Non-pigmented ciliary epithelial cell (primary cell): Measurements from ENCODE around the gene FUT2.
"Not testable (repeated sequence)": the region's sequence is repeated elsewhere in the genome, so short reads cannot be mapped to it uniquely, and the experiment has no call there.

ENCODE experiments used
- DNase-seq: peaks from one replicate; pipeline ENCODE4 v3.0.0-alpha.2; 2010; ENCODE audit warnings: low read depth

The FUT2 gene

DNA sequence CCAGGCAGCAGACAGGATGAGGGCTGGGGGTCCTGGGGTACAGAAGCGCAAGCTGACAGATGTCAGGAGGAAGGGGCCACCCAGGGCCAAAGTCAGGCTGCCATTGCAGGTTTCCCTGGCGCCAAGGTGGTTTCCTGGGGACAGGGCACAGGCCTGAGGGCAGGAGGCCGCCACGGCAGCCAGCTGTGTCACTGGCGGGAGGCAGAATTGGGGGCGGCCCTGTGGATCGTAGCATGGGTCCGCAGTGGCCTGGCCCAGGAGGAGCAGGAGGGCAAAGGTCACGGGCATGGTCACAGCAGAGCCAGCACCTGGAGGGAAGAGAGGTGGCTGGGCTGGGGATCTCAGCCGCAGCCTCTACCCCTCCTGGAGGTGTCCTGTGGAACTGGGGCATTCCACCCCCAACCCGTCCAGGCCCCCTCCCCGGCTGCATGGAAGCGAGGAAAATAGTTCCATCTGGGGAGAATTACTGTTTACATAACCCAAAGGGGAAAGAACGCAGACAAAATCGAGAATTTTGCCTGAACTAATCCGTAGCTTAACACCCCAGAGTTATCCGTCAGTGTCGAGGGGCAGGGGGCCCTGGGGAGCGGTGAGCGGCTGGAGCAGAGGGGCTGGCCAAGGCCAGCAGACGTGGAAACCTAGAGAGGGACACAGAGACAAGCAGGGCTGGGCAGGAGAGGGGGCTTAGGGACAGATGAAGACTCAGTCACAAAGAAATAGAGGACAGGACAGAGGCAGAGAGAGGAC is 24.9 kb upstream of the FUT2 start:
- DNase-seq, result no peak

DNA sequence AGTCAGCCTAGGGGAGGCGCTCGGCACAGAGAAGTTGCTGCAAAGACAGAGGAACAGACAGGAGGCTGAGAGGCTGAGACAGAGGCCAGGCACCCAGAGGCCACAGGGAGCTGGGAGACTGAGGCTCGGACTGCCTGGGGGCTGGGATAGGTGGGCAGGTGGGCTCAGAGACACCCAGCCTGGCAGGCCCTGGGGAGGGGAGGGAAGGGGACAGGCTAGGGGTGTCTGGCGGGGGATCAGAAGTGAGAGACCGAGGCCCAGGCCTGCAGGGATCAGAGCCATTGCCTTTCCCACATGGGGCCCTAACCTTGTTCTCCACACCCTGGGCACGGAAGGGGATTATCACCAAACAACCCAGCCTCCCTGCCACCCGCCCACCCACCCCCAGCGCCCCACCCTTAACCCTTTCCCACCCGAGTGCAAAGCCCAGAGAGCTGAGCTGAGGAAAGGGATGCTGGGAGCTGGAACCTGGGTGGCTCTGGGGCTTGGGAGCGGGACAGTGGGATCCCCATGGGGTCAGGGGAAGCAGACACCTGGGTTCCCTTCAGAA is 24.2 kb upstream of the FUT2 start:
- DNase-seq, result no peak

DNA sequence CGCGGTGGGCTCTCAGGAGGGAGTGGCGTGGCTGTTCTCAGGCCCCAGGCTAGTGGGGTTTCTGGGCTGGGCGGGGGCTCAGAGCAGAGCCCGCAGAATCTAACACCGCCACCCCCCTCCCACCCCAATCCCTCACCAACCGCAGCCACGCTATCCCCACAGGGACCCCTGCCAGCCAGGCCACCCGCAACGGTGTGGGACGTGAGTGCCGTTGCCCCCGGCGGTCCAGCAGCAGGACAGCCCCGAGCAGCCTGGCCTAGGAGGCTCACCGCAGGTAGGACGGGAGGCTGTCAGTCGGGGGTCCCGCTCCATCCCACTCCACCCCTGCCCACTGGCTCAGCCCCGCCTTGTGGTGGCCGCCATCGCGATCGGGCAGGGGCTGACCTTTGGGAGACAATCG is 22.8 kb upstream of the FUT2 start, which contains the start of gene NTN5:
TSS of gene NTN5 (minus strand) at position 24 of the 400 bp plus-strand sequence. CDS start 2,031 bp downstream, outside the sequence.
- DNase-seq, result no peak

DNA sequence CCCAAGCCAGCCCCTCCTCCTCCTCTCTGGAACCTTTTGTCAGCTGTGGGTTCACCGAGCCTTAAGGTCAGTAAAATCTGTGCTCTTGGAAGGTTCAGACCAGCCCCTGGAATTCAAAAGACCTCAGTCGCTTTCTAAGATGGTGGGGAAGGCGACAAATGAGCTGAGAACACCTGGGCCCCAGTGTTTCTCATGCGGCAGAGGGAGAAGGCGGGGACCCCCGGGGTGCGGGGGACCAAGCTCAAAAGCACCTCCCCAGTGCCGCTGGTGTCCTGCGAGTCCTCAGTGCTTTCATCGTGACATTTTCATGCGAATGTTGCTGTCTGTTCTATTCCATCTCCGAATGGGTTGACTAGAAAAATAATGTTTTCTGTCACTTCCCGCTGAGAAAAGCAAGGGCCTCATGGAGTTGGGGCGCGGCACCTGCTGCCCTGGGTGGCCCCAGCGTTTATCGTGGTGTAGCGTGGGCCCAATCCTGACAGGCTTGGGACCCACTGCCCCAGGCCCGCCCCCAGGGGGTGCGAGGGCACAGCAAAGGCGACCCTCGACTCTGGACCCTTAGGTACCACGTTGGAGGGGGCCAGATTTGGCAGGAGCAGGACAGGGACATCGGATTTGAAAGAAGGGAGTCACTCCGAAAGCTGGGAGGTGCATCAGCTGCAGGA is 22.2 kb upstream of the FUT2 start:
- DNase-seq, result no peak

DNA sequence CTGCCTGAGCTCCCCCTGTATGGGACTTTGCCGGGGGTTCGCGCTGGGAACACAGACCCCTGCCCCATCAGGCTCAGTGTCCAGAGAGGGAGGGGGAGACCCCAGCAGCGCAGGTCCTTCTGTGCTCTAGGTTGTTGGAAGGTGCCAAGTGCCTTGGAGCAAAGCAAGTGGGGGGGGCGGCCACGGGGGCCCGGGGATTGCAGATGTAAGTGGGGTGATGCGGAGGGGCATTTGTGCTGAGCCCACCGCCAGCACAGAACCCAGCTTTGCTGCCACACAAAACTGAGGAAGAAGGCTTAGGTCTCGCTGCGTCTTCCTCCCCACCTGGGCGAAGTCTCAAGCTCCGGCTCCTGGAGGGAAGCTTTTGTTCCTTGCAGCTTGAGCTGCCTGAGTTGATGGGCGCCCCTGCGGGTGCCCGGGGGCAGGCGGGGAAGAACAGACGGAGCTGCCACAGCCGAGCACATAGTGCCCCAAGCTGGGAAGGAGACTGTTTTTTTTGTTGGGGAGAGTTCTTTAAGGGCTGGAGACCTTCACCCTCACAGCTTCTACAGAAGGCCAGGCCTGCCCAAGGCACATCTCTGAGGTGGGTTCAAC is 21.5 kb upstream of the FUT2 start:
- DNase-seq, result no peak

DNA sequence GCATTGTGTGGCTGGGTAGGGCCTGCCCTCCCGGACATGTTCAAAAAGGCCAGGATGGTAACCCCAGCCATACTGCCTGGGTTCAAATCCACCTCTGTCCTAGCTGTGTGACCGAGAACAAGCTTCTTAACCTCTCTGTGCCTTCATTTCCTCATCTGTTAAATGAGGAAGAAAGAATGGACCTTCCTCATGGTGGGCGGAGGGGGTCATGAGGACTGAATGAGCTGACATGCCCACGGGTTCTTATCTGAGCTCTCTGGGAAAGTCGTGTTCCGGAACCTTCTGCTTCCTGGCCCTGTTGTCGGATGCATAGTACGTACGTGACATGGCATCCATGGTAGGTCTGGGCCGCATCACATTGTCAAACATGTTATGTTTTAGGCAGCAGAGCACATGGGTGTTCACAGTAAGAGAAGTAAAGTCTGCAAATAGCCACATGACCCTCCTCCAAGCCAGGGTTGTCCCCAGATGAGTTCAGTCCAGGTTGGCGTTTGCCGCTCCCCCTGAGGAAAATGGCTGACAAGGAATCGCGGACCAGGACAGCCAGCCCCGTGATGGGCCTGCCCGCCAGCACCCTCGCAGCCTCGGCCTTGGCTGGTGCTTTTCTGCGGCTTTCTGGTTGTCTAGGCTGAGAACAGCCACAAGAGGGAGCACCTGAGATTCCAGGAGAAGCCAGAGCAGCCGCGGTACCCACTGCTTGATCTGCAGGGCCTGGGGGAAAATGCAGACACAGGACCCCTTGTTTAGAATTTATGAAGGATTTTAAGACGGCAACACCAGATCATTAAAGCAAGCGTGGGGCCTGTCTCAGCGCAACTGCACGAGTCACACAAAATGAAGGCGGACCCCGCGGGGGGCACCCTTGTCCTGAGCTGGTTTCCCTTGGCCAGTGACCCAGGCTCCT is 20.6 kb upstream of the FUT2 start:
- DNase-seq, result no peak

DNA sequence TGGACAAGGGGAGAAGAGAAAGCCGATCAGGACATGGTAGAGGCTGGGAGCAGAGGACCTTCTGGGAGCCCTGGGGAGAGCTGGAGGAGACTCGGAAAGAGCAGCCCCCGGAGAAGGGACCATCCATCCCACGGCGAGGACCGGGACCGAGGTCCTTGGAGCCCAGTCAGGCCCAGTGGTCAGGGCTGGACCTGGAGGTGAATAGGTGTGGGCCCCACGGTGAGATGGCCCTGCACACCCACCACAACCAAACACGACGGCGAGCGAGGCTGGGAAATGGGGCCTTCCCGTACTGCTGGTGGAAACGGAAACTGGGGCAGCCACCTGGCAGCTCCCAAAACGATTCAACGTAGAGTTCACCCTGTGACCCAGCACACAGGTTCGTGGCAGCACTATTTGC is 19.3 kb upstream of the FUT2 start:
- no peak for DNase-seq

DNA sequence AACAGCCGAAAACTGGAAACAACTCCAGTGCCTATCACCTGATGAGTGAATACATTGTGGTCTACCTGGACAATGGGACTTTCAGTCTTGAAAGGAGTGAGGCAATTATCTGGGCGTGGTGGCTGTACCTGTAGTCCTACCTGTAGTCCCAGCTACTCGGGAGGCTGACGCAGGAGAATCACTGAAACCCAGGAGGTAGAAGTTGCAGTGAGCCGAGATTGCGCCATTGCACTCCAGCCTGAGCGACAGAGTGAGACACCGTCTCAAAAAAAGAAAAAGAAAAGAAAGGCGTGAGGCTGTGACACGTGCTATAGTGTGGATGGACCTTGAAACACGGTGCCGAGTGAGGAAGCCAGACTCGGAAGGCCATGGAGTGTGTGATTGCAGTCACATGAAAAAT is 18.9 kb upstream of the FUT2 start:
- DNase-seq, result no peak

DNA sequence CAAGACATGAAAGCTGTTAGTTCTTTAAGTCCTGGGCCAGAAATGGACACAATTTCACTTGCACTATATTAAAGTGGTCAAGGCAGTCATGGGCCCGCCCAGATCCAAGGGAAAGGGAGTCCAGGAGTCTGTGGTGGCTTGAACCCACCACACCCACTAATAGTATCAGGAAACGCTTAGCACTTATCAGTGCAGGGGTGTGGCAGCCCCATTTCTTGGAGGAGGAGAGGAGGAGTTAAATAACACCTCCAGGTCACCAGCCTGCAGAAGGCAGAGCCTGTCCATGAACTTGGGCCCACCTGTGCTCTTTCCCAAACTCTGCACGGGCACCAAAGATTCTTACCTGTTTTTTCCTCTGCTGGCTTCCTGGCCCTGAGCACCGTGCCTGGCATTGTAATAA is 17.6 kb upstream of the FUT2 start:
- no peak for DNase-seq

DNA sequence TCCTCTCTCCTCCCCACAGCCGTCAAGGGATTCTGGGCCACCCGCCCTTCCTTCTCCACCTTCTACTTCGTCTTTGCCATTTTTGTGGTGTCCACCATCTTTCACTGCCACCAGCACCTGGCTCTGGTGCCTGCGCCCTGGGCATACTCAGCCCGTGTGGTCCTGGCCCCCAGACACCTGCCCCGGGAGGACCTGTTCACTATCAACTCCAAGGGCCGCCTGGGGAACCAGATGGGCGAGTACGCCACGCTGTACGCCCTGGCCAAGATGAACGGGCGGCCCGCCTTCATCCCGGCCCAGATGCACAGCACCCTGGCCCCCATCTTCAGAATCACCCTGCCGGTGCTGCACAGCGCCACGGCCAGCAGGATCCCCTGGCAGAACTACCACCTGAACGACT is 15.8 kb upstream of the FUT2 start:
- DNase-seq, result not testable (repeated sequence)

DNA sequence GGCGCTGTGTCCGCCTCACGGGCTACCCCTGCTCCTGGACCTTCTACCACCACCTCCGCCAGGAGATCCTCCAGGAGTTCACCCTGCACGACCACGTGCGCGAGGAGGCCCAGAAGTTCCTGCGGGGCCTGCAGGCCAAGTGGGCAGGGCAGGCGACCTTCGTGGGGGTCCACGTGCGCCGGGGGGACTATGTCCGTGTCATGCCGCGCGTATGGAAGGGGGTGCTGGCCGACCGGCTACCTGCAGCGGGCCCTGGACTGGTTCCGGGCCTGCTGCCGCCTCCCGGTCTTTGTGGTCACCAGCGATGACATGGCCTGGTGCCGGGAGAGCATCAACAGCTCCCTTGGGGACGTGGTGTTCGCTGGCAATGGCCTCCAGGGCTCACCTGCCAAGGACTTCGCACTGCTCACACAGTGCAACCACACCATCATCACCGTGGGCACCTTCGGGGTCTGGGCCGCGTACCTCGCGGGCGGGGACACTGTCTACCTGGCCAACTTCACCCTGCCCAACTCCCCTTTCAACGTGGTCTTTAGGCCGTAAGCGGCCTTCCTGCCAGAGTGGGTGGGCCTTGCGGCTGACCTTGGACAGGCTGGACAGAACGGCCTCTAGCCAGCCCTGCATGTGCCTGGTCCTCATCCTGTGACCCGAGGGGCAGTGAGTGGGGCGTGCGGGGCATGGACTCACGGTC is 15.2 kb upstream of the FUT2 start:
- no peak for DNase-seq

DNA sequence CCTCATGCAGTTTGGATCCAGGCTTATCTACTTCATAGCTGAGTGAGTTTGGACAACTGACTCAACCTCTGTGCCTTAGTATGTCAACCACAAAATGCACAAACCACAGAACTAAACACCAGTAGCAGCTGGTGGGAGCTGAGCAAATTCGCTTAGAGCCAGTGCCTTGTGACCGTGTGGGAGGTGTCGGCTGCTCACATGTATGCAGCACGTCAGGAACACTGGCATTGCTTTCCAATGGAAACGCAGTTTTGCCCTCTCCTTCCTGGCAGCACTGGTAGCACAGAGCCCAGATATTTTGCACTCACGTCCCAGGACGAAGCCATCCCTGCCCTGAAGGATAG is 14.7 kb upstream of the FUT2 start:
- DNase-seq, result peak; percentile 84

DNA sequence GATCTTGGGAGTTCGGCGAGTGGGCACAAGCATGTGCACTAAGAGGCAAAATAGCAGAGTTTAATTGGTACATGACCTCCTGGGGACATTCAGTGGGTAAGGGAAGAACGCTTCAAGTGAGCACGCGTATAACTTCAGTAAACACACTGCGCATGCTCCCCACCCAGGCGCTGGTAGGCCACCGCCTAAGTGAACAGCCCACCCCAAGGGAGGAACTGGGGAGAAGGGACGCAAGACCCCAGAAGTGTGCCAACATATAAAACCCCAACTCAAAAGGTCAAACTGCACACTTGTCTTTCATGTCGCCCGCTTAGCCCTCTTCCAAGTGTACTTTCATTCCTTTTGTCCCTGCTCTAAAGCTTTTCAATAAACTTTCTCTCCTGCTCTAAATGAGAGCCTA is 12.4 kb upstream of the FUT2 start:
- no peak for DNase-seq

DNA sequence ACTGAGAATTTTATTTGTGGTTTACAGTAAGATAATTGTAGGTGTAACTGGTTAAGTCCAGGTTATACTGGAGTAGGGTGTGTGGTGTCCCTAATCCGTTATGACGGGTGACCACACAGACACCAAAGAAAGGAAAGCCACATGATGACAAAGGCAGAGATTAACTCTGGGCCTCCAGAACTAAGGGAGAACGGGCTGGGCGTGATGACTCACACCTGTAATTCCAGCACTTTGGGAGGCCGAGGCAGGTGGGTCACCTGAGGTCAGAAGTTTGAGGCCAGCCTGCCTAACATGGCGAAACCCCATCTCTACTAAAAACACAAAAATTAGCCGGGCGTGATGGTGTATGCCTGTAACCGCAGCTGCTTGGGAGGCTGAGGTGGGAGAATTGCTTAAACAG is 10.2 kb upstream of the FUT2 start:
- DNase-seq, result no peak

DNA sequence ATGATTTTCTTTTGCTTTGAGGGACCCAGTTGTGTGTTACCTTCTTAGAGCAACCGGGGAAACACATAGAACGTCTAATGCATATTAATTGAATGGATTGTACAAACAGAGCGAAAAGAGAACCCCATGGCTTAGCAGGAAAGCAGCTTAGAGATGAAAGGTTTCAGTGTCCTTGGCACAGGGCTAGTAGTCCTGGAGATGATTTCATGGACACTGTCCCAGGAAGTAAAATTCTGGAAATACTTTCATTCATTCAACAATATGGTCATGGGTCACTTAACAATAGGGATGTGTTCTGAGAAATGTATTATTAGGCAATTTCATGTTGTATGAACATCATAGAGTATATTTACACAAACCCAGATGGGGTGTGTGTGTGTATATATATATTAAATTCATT is 9.7 kb upstream of the FUT2 start:
- no peak for DNase-seq

DNA sequence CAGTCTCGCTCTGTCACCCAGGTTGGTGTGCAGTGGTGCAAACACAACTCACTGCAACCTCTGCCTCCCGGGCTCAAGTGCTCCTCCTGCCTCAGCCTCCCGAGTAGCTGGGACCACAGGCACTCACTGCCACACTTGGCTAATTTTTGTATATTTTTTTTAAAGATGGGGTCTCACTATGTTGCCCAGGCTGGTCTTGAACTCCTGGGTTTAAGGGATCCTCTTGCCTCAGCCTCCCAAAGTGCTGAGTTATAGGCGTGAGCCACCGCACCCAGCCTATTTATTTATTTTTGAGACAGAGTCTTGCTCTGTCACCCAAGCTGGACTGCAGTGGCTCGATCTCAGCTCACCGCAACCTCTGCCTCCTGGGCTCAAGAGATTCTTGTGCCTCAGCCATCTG is 9.1 kb upstream of the FUT2 start:
- DNase-seq, result not testable (repeated sequence)

DNA sequence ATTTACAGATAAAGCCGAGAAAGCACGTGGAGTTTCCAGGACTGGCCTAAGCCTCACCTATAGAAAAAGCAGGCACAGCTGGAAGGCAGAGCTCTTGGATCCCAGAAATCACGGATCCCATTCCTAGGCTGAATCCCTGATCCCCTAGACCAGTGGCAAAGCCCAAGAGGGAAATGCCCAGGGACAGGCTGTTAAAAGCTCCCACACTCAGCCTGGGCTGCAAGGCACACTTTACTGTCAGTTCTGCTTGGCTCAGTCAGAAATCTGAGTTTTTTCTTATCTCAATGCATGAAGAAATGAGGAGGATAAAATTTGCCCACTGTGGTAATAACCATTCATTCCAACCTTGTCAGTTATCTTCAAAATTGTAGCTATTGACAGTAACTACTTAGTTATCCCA is 8.0 kb upstream of the FUT2 start:
- DNase-seq, result no peak

DNA sequence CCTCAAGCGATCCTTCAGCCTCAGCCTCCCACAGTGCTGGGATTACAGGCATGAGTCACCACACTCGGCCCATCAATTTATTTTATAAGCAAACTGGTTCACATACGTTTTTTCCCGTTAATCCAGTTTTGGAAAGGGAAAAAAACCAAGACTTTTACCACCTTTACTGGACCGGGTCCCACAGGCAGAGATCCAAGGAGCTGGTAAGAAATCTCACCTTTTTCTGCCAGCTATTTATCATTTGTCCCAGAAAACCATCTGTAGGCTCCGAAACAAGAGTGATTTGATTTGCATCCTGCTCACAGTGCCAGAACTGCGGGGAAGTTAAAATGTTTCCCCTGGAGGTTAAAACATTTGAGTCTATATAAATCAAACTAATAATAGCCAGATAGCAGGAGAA is 6.3 kb upstream of the FUT2 start:
- no peak for DNase-seq

DNA sequence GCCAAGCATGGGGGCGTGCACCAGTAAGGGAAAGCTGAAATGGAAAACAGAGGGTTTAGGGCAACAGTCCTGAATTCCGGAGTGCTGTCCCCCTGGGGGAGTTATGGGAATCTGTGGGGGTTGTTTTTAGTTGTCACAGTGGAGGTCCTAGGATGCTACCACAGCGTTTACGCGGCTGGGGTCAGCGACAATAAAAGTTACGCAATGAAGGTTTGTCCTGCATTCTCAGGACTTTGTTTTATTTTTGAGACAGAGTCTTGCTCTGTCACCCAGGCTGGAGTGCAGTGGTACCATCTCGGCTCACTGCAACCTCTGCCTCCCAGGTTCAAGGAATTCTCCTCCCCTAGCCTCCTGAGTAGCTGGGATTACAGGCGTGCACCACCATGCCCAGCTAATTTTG is 2.1 kb upstream of the FUT2 start:
- not testable (repeated sequence) for DNase-seq

DNA sequence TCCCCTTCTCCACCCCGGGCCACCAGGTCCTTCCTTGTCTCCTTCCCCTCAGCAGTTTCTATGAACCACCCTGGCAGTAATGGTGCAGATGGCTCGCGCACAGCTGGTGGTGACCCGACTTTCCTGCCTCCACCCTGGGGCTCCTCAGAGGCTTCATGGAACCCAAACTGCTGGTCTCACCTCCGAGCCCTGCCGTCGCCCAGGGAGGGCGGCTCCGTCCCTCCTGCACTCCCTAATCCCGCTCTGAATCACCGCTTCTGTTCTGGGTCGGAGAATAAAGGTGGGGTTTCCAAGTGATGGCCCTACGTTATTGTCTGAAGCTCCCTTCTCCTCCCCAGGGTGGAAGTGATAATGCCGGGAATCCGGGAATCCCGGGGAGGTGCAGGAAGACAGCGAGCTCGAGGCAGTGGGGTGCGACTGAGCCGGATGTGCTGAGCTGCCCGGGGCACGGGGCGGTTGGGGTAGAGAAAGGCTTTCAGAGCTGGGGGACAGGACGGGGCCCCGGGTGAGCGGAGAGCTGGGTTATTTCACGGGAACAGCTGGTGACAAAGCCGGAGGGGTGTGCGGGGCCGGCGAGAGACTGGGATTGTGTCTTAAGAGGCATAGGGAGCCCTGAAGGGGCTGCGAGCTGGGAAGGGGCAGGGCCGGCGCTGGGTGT is 711 bp downstream of the FUT2 start:
- DNase-seq, result no peak

DNA sequence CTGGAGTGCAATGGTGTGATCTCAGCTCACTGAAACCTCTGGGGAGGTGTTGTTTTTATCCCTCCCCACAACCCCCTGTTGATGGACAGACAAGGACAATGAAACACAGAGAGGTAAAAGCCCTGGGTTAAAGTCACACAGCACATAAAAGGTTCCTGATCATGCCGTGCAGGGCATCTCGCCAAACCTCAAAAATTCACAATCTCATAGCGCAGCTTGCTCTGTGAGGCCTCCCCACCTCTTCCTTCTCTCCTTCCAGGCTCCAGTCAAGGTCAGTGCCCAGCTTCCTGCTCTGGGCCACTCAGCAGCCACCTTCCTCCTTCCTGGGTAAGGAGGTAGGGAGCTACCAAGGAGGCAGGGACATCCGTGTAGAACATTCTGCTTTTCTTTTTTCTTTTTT is 2.3 kb downstream of the FUT2 start:
- no peak for DNase-seq
